Activated naive CD8-positive, alpha-beta T cell treated with anti-CD3 and anti-CD28 coated beads, Interleukin-2, amount 50 U/mL, for 24 hours (primary cell): ENCODE data around the gene KCNJ16.

Source experiments
- ATAC-seq: fragments of 150-1000 bp; cut with Tn5 transposase; one replicate; pipeline ENCODE4 v1.10.0; 2021
- DNase-seq: peaks from one replicate; pipeline ENCODE4 v3.0.0; 2021
- H3K27ac Mint-ChIP-seq: one replicate; pipeline ENCODE4 v1.8.0; 2021; ENCODE audit warnings: mild to moderate bottlenecking, mixed read lengths
- H3K27me3 Mint-ChIP-seq: one replicate; pipeline ENCODE4 v1.8.0; 2021; ENCODE audit warnings: mixed read lengths
- H3K36me3 Mint-ChIP-seq: one replicate; pipeline ENCODE4 v1.8.0; 2021; ENCODE audit warnings: low read depth, mixed read lengths
- H3K4me1 Mint-ChIP-seq: one replicate; pipeline ENCODE4 v1.8.0; 2021; ENCODE audit warnings: mixed read lengths
- H3K4me3 Mint-ChIP-seq: one replicate; pipeline ENCODE4 v1.8.0; 2021; ENCODE audit warnings: mild to moderate bottlenecking, moderate library complexity, mixed read lengths
- H3K9me3 Mint-ChIP-seq: one replicate; pipeline ENCODE4 v1.8.0; 2021; ENCODE audit warnings: mixed read lengths

KCNJ16 gene

GRCh38 chr17:70099884-70100283, 24.9 kb downstream of the KCNJ16 start:
- H3K36me3 Mint-ChIP-seq, result no peaks in the 10 kb centered on the region
- H3K4me3 Mint-ChIP-seq, result no peak overlapping the region
- DNase-seq (no peak), ATAC-seq (no peak)
- H3K27ac Mint-ChIP-seq, result no peak overlapping the region
- H3K9me3 Mint-ChIP-seq, result no peaks in the 10 kb centered on the region
- H3K27me3 Mint-ChIP-seq, result peaks cover 7% of the 10 kb centered on the region
- no peaks in the 10 kb centered on the region for H3K4me1 Mint-ChIP-seq

GRCh38 chr17:70100983-70101382, 26.0 kb downstream of the KCNJ16 start:
- no peak for ATAC-seq
- no peaks in the 10 kb centered on the region for H3K36me3 Mint-ChIP-seq
- H3K27me3 Mint-ChIP-seq, result peaks cover 7% of the 10 kb centered on the region
- DNase-seq, result no peak
- H3K4me1 Mint-ChIP-seq, result no peaks in the 10 kb centered on the region
- no peak overlapping the region for H3K4me3 Mint-ChIP-seq
- no peaks in the 10 kb centered on the region for H3K9me3 Mint-ChIP-seq
- no peak overlapping the region for H3K27ac Mint-ChIP-seq

DNA sequence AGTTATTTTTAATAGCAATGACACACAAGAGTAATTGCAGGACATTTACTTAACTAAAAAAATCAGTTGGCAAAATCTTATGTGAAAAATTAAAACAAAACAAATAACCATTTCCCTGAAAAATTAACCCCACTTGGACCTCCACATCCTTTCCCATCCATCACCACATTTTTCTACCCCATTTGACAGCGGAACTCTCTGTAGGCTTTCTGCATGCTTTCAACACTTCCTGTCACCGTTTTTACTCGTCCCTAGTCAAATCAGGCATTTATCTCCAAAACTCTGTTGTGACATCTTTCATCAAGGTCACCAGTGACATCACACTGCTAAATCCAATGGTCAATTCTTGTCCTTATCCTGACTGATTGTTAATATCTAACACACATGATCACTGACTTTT, 27.5 kb downstream of the KCNJ16 start:
- Mint-ChIP-seq H3K4me3 (no peak overlapping the region), H3K27ac (no peak overlapping the region), H3K9me3 (no peaks in the 10 kb centered on the region), H3K4me1 (no peaks in the 10 kb centered on the region), H3K36me3 (no peaks in the 10 kb centered on the region), H3K27me3 (peaks cover 7% of the 10 kb centered on the region)
- DNase-seq (no peak), ATAC-seq (no peak)

- no peak for DNase-seq
- peaks cover 7% of the 10 kb centered on the region for H3K27me3 Mint-ChIP-seq
- no peaks in the 10 kb centered on the region for H3K4me1 Mint-ChIP-seq
- no peaks in the 10 kb centered on the region for H3K9me3 Mint-ChIP-seq
- H3K27ac Mint-ChIP-seq, result no peak overlapping the region
- no peak overlapping the region for H3K4me3 Mint-ChIP-seq
- H3K36me3 Mint-ChIP-seq, result no peaks in the 10 kb centered on the region
- ATAC-seq, result no peak
Observed at GRCh38 chr17:70104791-70105523, 29.9 kb downstream of the KCNJ16 start.

DNA sequence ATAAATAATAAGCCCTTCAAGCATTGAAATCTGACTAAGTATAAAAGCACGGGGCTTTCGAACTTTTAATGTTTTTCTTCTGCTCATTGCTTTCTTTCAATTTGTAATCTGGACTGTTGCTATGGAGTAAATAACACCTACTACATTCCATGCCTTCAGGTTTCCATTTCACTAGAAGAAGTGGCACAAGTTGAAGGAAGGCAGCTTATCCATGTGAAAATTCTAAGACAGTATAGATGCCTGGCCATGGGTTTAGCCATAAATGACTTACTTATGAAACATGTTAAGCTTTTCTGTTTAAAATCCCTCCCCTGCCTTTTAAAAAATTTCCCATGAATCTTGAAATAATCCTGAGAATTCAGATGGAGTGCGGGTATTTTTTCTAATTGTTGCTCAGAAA, 30.6 kb downstream of the KCNJ16 start:
- ATAC-seq (no peak), DNase-seq (no peak)
- Mint-ChIP-seq H3K4me3 (no peak overlapping the region), H3K4me1 (no peaks in the 10 kb centered on the region), H3K27ac (no peak overlapping the region), H3K36me3 (no peaks in the 10 kb centered on the region), H3K9me3 (no peaks in the 10 kb centered on the region), H3K27me3 (peaks cover 3% of the 10 kb centered on the region)

- no peak overlapping the region for H3K4me3 Mint-ChIP-seq
- peaks cover 3% of the 10 kb centered on the region for H3K27me3 Mint-ChIP-seq
- no peaks in the 10 kb centered on the region for H3K9me3 Mint-ChIP-seq
- DNase-seq (no peak), ATAC-seq (no peak)
- no peaks in the 10 kb centered on the region for H3K4me1 Mint-ChIP-seq
- no peaks in the 10 kb centered on the region for H3K36me3 Mint-ChIP-seq
- H3K27ac Mint-ChIP-seq, result no peak overlapping the region
Observed at GRCh38 chr17:70106551-70106950, 31.5 kb downstream of the KCNJ16 start.

DNA sequence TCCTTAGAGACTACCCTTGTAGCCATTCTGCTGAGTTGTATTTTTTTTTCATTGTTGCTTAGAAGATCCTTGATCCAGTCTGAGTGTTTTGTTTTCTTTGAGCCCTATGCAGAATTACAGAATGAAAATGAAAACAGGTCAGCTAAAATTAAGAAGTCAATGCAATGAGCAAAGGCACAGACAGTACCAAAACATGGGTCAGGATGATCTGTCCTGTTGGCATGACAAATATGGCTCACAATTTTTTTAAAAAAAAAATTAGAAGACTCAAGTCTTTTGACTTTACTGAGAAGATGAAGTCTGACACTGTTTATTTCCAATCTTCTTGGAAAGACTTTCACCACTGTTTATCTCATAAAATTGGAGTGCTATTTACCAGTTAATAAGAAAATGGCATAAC, 32.4 kb downstream of the KCNJ16 start:
- H3K4me3 Mint-ChIP-seq, result no peak overlapping the region
- DNase-seq, result no peak
- no peaks in the 10 kb centered on the region for H3K9me3 Mint-ChIP-seq
- no peaks in the 10 kb centered on the region for H3K36me3 Mint-ChIP-seq
- ATAC-seq, result no peak
- peaks cover 3% of the 10 kb centered on the region for H3K27me3 Mint-ChIP-seq
- H3K27ac Mint-ChIP-seq, result no peak overlapping the region
- H3K4me1 Mint-ChIP-seq, result no peaks in the 10 kb centered on the region

DNA sequence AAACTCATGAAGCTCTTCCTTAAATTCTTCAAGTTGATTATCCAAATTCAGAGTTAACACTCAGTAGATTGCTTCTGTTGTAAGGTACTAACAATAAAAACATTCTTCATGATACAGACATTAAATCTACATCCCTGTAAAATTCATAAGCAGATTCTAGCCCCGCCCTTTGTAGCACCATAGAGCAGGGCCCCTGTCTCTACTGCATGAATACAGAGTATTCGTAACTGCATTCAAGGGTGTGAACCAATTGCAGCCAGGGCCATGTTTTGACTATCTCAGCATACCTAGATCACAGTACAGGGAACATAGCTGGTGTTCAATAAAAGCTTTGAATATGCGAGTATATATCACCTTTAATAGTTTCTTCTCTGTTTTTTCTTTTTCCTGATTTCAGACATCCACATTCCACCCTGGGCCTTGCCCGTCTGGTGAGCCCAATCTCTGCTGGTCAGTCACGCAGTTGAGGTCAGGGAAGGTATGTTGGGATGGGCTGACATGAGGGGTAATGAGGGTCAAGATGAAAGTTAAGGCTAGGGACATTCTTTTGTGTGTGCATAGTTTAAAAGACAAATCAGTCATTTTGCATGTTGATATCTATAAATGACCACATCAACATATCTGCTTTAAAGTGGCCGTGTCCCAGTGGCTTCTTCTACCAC, 33.0 kb downstream of the KCNJ16 start:
- no peaks in the 10 kb centered on the region for H3K4me1 Mint-ChIP-seq
- ATAC-seq (no peak), DNase-seq (no peak)
- H3K27ac Mint-ChIP-seq, result no peak overlapping the region
- no peak overlapping the region for H3K4me3 Mint-ChIP-seq
- no peaks in the 10 kb centered on the region for H3K27me3 Mint-ChIP-seq
- no peaks in the 10 kb centered on the region for H3K9me3 Mint-ChIP-seq
- no peaks in the 10 kb centered on the region for H3K36me3 Mint-ChIP-seq

DNA sequence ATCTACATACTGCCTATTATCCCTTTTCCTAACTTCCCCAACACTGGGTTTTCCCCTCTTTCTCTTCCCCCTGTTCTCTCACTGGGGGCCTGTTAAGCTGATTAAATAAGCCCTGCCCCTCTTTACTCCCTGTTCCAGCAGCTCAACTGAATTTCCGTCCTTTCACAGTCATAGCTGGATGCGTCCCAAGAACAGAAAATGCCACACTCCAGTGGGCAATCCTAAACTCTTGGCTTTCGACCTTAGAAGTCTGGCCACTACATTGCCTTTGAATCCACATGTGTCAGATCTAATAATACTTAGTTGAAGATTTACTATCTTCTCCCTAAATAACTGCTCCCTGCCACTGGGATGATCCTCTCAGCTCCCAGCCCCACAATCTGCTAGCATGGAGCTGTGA, 34.5 kb downstream of the KCNJ16 start:
- Mint-ChIP-seq H3K36me3 (no peaks in the 10 kb centered on the region), H3K4me3 (no peak overlapping the region), H3K4me1 (no peaks in the 10 kb centered on the region), H3K9me3 (no peaks in the 10 kb centered on the region), H3K27me3 (no peaks in the 10 kb centered on the region), H3K27ac (no peak overlapping the region)
- ATAC-seq (no peak), DNase-seq (no peak)

- no peaks in the 10 kb centered on the region for H3K27me3 Mint-ChIP-seq
- H3K4me3 Mint-ChIP-seq, result no peak overlapping the region
- H3K9me3 Mint-ChIP-seq, result no peaks in the 10 kb centered on the region
- H3K36me3 Mint-ChIP-seq, result no peaks in the 10 kb centered on the region
- H3K27ac Mint-ChIP-seq, result no peak overlapping the region
- no peak for DNase-seq
- ATAC-seq, result no peak
- H3K4me1 Mint-ChIP-seq, result no peaks in the 10 kb centered on the region
Observed at GRCh38 chr17:70110443-70110880, 35.4 kb downstream of the KCNJ16 start.

GRCh38 chr17:70111201-70111600, 36.2 kb downstream of the KCNJ16 start:
- Mint-ChIP-seq H3K9me3 (no peaks in the 10 kb centered on the region), H3K36me3 (no peaks in the 10 kb centered on the region), H3K27me3 (no peaks in the 10 kb centered on the region), H3K4me3 (no peak overlapping the region), H3K27ac (no peak overlapping the region), H3K4me1 (no peaks in the 10 kb centered on the region)
- ATAC-seq (no peak), DNase-seq (no peak)

DNA sequence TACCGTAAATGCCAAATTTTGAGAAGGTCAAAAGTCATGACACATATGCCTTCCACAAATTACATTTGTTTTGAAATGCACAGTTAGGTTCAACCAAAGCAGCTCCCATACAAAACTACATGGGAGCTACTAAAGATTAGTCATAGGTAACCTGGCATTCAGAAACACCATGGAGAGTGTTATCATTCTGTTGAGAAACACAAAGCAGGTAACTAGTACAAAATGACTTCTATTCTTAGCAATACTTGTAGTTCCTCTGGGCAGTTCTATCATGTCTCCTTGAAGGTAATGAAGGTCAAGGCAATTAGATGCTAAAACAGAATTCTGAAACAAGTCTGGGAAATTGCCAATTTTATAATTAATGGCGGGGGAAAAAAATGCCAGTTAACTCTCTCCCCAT, 39.4 kb downstream of the KCNJ16 start:
- Mint-ChIP-seq H3K9me3 (no peaks in the 10 kb centered on the region), H3K27me3 (no peaks in the 10 kb centered on the region), H3K4me3 (no peak overlapping the region), H3K4me1 (no peaks in the 10 kb centered on the region), H3K27ac (no peak overlapping the region), H3K36me3 (no peaks in the 10 kb centered on the region)
- ATAC-seq (no peak), DNase-seq (no peak)

DNA sequence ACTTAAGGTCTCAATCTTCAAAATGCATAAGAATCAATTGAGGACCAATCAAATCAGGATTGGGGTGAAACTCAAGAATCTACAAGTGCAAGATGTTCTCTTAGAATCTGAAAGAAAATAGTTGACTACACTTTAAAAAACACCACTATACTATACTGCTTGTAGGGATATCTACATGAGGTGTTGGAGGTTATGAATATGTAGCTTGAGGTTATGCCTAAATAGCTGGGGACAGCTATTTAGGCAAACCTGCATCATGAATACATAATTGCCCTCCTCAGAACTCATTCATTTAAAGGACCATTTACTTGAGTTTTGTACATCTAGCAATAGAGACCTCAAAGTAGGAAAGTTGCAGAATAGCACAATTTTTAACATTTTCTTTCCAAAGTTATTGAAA, 40.1 kb downstream of the KCNJ16 start:
- DNase-seq, result no peak
- Mint-ChIP-seq H3K36me3 (no peaks in the 10 kb centered on the region), H3K4me3 (no peak overlapping the region), H3K4me1 (no peaks in the 10 kb centered on the region), H3K27me3 (no peaks in the 10 kb centered on the region), H3K27ac (no peak overlapping the region), H3K9me3 (no peaks in the 10 kb centered on the region)
- ATAC-seq, result no peak

DNA sequence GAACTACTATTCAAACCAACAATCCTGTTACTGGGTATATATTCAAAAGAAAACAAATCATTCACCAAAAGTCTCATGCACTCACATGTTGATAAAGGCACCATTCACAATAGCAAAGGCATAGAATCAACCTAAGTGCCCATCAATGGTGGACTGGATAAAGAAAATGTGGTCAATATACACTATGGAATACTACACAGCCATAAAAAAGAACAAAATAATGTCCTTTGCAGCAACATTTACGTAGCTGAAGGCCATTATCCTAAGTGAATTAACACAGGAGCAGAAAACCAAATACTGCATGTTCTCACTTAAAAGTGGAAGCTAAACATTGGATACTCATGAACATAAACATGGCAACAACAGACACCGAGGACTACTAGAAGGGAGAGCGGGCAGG, 41.9 kb downstream of the KCNJ16 start:
- no peak for DNase-seq
- Mint-ChIP-seq H3K4me1 (no peaks in the 10 kb centered on the region), H3K27me3 (no peaks in the 10 kb centered on the region), H3K4me3 (no peak overlapping the region), H3K27ac (no peak overlapping the region), H3K36me3 (no peaks in the 10 kb centered on the region), H3K9me3 (no peaks in the 10 kb centered on the region)
- ATAC-seq, result no peak

- peaks cover 2% of the 10 kb centered on the region for H3K27me3 Mint-ChIP-seq
- ATAC-seq (no peak), DNase-seq (no peak)
- H3K4me3 Mint-ChIP-seq, result no peak overlapping the region
- H3K27ac Mint-ChIP-seq, result no peak overlapping the region
- no peaks in the 10 kb centered on the region for H3K9me3 Mint-ChIP-seq
- no peaks in the 10 kb centered on the region for H3K4me1 Mint-ChIP-seq
- no peaks in the 10 kb centered on the region for H3K36me3 Mint-ChIP-seq
Observed at GRCh38 chr17:70119545-70119944, 44.5 kb downstream of the KCNJ16 start.
